H1 (cell line): ENCODE results near the gene NDUFAB1. TPM values are rescaled to one million over a fixed set of nuclear protein-coding genes. Genes with fewer than 3 reads are reported as not detected.
"Not testable (repeated sequence)": the region's sequence is repeated elsewhere in the genome, so short reads cannot be mapped to it uniquely, and the experiment has no call there.

Experiments
- CTCF ChIA-PET: fragments of 300-600 bp; sonication (Branson Sonifier 250); formaldehyde crosslinking; loops from one replicate; lab custom pipeline; 2021; ENCODE audit not compliant: partially characterized antibody; lab: Charles Lee
- POLR2A ChIA-PET: fragments of 300-600 bp; sonication (Branson Sonifier 250); formaldehyde crosslinking; loops from one replicate; lab custom pipeline; 2021; ENCODE audit warnings: inconsistent platforms; ENCODE audit not compliant: partially characterized antibody; lab: Charles Lee
- DNase-seq, 2 experiments: peaks; one replicate each; pipeline versions ENCODE4 v3.0.0 to v3.0.0-alpha.2; 2010 to 2022; ENCODE audit warnings: low spot score in 2 of 2, low read depth in 1 of 2, mixed read lengths in 1 of 2
- FAIRE-seq: peaks from 2 replicates; lab custom pipeline; 2011; peaks lifted over from hg19 to GRCh38; lab: Jason Lieb, UNC
- H2AFZ ChIP-seq: 2 replicates; pipeline ENCODE4 v1.8.1; 2012; ENCODE audit warnings: low read length, inconsistent platforms
- H2AK5ac ChIP-seq: 2 replicates; pipeline ENCODE4 v1.6.1; 2013; ENCODE audit warnings: low read depth, low read length
- H2BK120ac ChIP-seq: replicated peaks from 2 replicates; pipeline ENCODE3; 2013; ENCODE audit warnings: low read depth, low read length, inconsistent platforms
- H2BK12ac ChIP-seq: 2 replicates; pipeline ENCODE4 v1.6.1; 2013; ENCODE audit warnings: low read depth, low read length
- H2BK15ac ChIP-seq: 2 replicates; pipeline ENCODE4 v1.6.1; 2013; ENCODE audit warnings: low read length
- H2BK20ac ChIP-seq: 2 replicates; pipeline ENCODE4 v1.6.1; 2013; ENCODE audit warnings: low read length
- H2BK5ac ChIP-seq: 2 replicates; pipeline ENCODE4 v1.6.1; 2013; ENCODE audit warnings: low read depth, low read length
- H3K14ac ChIP-seq: 2 replicates; pipeline ENCODE4 v1.6.1; 2013; ENCODE audit warnings: inconsistent platforms; ENCODE audit not compliant: insufficient read length
- H3K18ac ChIP-seq: 2 replicates; pipeline ENCODE4 v1.6.1; 2013; ENCODE audit warnings: low read length; ENCODE audit errors: extremely low read depth
- H3K23ac ChIP-seq: 2 replicates; pipeline ENCODE4 v1.6.1; 2013; ENCODE audit warnings: inconsistent platforms; ENCODE audit not compliant: insufficient read length
- H3K23me2 ChIP-seq: 2 replicates; pipeline ENCODE4 v1.6.1; 2013; ENCODE audit warnings: low read depth, low read length
- H3K27ac ChIP-seq: 2 replicates; pipeline ENCODE4 v1.6.1; 2011; ENCODE audit warnings: low read depth, low read length, inconsistent platforms
- H3K27me3 ChIP-seq, 4 experiments: replicated peaks in 1 of 4; 1 replicate in 1 of 4; 2 replicates in 3 of 4; pipeline versions ENCODE4 v1.6.1 to v1.8.1; 2011 to 2013; ENCODE audit warnings: low read length in 3 of 4, mild to moderate bottlenecking in 3 of 4, inconsistent platforms in 2 of 4, mixed read lengths in 2 of 4, moderate library complexity in 1 of 4; ENCODE audit not compliant: control insufficient read depth in 3 of 4, insufficient read depth in 3 of 4; ENCODE audit errors: extremely low read depth in 1 of 4
- H3K36me3 ChIP-seq, 4 experiments: 2 replicates each; pipeline versions ENCODE4 v1.6.1 to v1.8.1; 2011 to 2013; ENCODE audit warnings: mild to moderate bottlenecking in 4 of 4, low read length in 3 of 4, moderate library complexity in 2 of 4, control low read depth in 1 of 4, inconsistent platforms in 1 of 4; ENCODE audit not compliant: insufficient read depth in 4 of 4, control insufficient read depth in 2 of 4
- H3K4ac ChIP-seq: replicated peaks from 2 replicates; pipeline ENCODE3; 2013; ENCODE audit warnings: low read length, low read depth, mixed read lengths, inconsistent platforms; ENCODE audit not compliant: insufficient read length
- H3K4me1 ChIP-seq, 4 experiments: replicated peaks in 1 of 4; 1 replicate in 1 of 4; 2 replicates in 3 of 4; pipeline versions ENCODE4 v1.6.1 to v1.8.1; 2011 to 2013; ENCODE audit warnings: low read length in 3 of 4, inconsistent platforms in 2 of 4, mixed read lengths in 1 of 4; ENCODE audit not compliant: insufficient read depth in 4 of 4, control insufficient read depth in 3 of 4
- H3K4me2 ChIP-seq, 2 experiments: 2 replicates each; pipeline versions ENCODE4 v1.6.1 to v1.8.1; 2011 to 2013; ENCODE audit warnings: low read depth in 2 of 2, low read length in 2 of 2, control low read depth in 1 of 2, inconsistent platforms in 1 of 2, mild to moderate bottlenecking in 1 of 2; ENCODE audit not compliant: insufficient read depth in 1 of 2
- H3K4me3 ChIP-seq, 4 experiments: fragments of 200-600, 300-600 bp in 1 of 4; sonication (generic), shearing (Covaris generic), sonication (Bioruptor Twin) in 1 of 4; 2 replicates each; pipeline versions ENCODE4 v1.5.1 to v1.8.1; 2011 to 2016; ENCODE audit warnings: low read length in 4 of 4, low read depth in 3 of 4, control low read depth in 2 of 4, inconsistent platforms in 2 of 4, mild to moderate bottlenecking in 2 of 4, mixed read lengths in 1 of 4, moderate library complexity in 1 of 4; ENCODE audit not compliant: insufficient read depth in 2 of 4; ENCODE audit errors: extremely low read depth in 1 of 4
- H3K56ac ChIP-seq: replicated peaks from 2 replicates; pipeline ENCODE3; 2013; ENCODE audit warnings: low read depth, mild to moderate bottlenecking, mixed read lengths, low read length, inconsistent platforms; ENCODE audit not compliant: insufficient read length
- H3K79me1 ChIP-seq: 2 replicates; pipeline ENCODE4 v1.6.1; 2013; ENCODE audit warnings: low read depth, low read length, control low read depth
- H3K79me2 ChIP-seq, 2 experiments: 2 replicates each; pipeline versions ENCODE4 v1.6.1 to v1.8.1; 2012 to 2013; ENCODE audit warnings: low read length in 2 of 2, mild to moderate bottlenecking in 2 of 2, inconsistent platforms in 1 of 2; ENCODE audit not compliant: insufficient read depth in 2 of 2, control insufficient read depth in 1 of 2
- H3K9ac ChIP-seq, 4 experiments: replicated peaks in 1 of 4; 1 replicate in 1 of 4; 2 replicates in 3 of 4; pipeline versions ENCODE4 v1.6.1 to v1.8.1; 2011 to 2013; ENCODE audit warnings: low read depth in 3 of 4, low read length in 3 of 4, control low read depth in 2 of 4, mild to moderate bottlenecking in 2 of 4, moderate library complexity in 2 of 4, inconsistent platforms in 1 of 4; ENCODE audit errors: extremely low read depth in 1 of 4
- H3K9me3 ChIP-seq, 2 experiments: 2 replicates each; pipeline versions ENCODE4 v1.6.1 to v1.8.1; 2012 to 2013; ENCODE audit warnings: mild to moderate bottlenecking in 2 of 2, moderate library complexity in 2 of 2, control low read depth in 1 of 2, inconsistent platforms in 1 of 2, low read depth in 1 of 2, low read length in 1 of 2, mixed read lengths in 1 of 2; ENCODE audit not compliant: insufficient read depth in 2 of 2
- H4K20me1 ChIP-seq, 2 experiments: replicated peaks in 1 of 2; 2 replicates each; pipeline versions ENCODE3 to v1.8.1; 2011 to 2013; ENCODE audit warnings: inconsistent platforms in 2 of 2, low read length in 2 of 2, mild to moderate bottlenecking in 1 of 2; ENCODE audit not compliant: insufficient read depth in 2 of 2, control insufficient read depth in 1 of 2
- H4K5ac ChIP-seq: 2 replicates; pipeline ENCODE4 v1.6.1; 2013; ENCODE audit warnings: low read length, low read depth, mixed read lengths, inconsistent platforms; ENCODE audit not compliant: insufficient read length
- H4K8ac ChIP-seq: 2 replicates; pipeline ENCODE4 v1.8.0; 2013; ENCODE audit warnings: mild to moderate bottlenecking, moderate library complexity, low read length, inconsistent platforms; ENCODE audit not compliant: insufficient read depth; ENCODE audit errors: extremely low read depth
- H4K91ac ChIP-seq: replicated peaks from 2 replicates; pipeline ENCODE3; 2013; ENCODE audit warnings: low read length, mixed read lengths, inconsistent platforms; ENCODE audit not compliant: insufficient read length
- CHD1 ChIP-seq: IDR thresholded peaks from 2 replicates; pipeline ENCODE4 v1.6.1; 2012; ENCODE audit warnings: low read depth, low read length, improper control_type of control experiment
- HDAC2 ChIP-seq, 2 experiments: fragments of 300-600 bp in 1 of 2; sonication (generic) in 1 of 2; IDR thresholded peaks; 2 replicates each; pipeline ENCODE4 v1.6.1; 2011 to 2012; ENCODE audit warnings: low read depth in 2 of 2, low read length in 2 of 2, mild to moderate bottlenecking in 2 of 2, moderate library complexity in 2 of 2, borderline replicate concordance in 1 of 2, inconsistent platforms in 1 of 2
- TAF7 ChIP-seq: optimal IDR thresholded peaks from 2 replicates; pipeline ENCODE3; 2011; ENCODE audit warnings: low read depth, mild to moderate bottlenecking, inconsistent platforms, low read length, moderate library complexity, borderline replicate concordance
- TBP ChIP-seq: IDR thresholded peaks from 2 replicates; pipeline ENCODE4 v1.6.1; 2011; ENCODE audit warnings: low read depth, low read length, improper control_type of control experiment
- WGBS, 2 experiments: shearing (Covaris generic) in 1 of 2; methylation state at CpG; one replicate each; pipeline versions ENCODE4 v1.1.6 to v1.1.7; 2013 to 2015; ENCODE audit warnings: low lambda C conversion rate in 2 of 2, mixed read lengths in 2 of 2, inconsistent platforms in 1 of 2, low coverage in 1 of 2, missing lambda C conversion rate in 1 of 2; ENCODE audit not compliant: insufficient replicate concordance in 2 of 2, insufficient coverage in 1 of 2, insufficient read length in 1 of 2; ENCODE audit errors: extremely low coverage in 1 of 2, missing lambda C conversion rate in 1 of 2; 5-methylcytosine and 5-hydroxymethylcytosine counted together
- polyA plus RNA-seq, 7 experiments: library from polyadenylated mRNA; depleted of rRNA in 3 of 7; stranded (reverse) in 5 of 7; unstranded in 2 of 7; fragments of >200 nt in 5 of 7; fragments of 200-250 nt in 2 of 7; gene quantifications; 1 replicate in 5 of 7; 2 replicates in 1 of 7; 4 replicates in 1 of 7; pipeline versions ENCODE4 v1.2.1 to v1.2.3, GENCODE V29; 2011 to 2013; ENCODE audit warnings: missing spikeins in 2 of 7, mixed read lengths in 2 of 7
- total RNA-seq: library from RNA; stranded (reverse); fragmentation: NEBNext Ultra II Directional; extraction: Animal tissue kit (Norgen Biotek cat#: 25700); gene quantifications from 2 replicates; pipeline ENCODE4 v1.2.1, GENCODE V29; 2021

The NDUFAB1 gene
- total and polyA plus RNA-seq, 2 of the 8 experiments (the other 6 are each of a cell fraction or from before 2014, with no cell fraction given): 135 to 294 TPM

- no peak for TF ChIP-seq HDAC2 (IDR thresholded peaks at IDR 0.05; ENCODE audit: borderline replicate concordance in 1 of 2, low read depth in 2 of 2, low read length in 2 of 2)
- TF ChIP-seq TBP: no peak
- TF ChIP-seq CHD1: no peak
- TF ChIP-seq TAF7: no peak
Observed at GRCh38 chr16:23634461-23635036, 38.4 kb upstream of the NDUFAB1 start (continued).

GRCh38 chr16:23631874-23632273, 35.8 kb upstream of the NDUFAB1 start:
- H2AK5ac ChIP-seq, H4K5ac ChIP-seq: not testable (repeated sequence)
- WGBS, 2 experiments: 94% methylated on average over 3 of the region's 3 CpGs; no CpG with 5 or more reads in 1 of the 2 experiments

More at GRCh38 chr16:23631874-23632273, 35.8 kb upstream of the NDUFAB1 start:
- H3K4me3 ChIP-seq, DNase-seq, H2AFZ ChIP-seq, H3K14ac ChIP-seq, H3K23ac ChIP-seq, H4K20me1 ChIP-seq, H3K9me3 ChIP-seq, H3K4ac ChIP-seq, H2BK12ac ChIP-seq, H3K4me2 ChIP-seq, H4K8ac ChIP-seq, H3K9ac ChIP-seq, H3K18ac ChIP-seq, H3K56ac ChIP-seq, FAIRE-seq, H3K4me1 ChIP-seq, H3K23me2 ChIP-seq, H2BK5ac ChIP-seq, H3K27me3 ChIP-seq, H2BK120ac ChIP-seq, H3K27ac ChIP-seq, H2BK15ac ChIP-seq, CTCF ChIA-PET, H3K79me1 ChIP-seq, H2BK20ac ChIP-seq, H4K91ac ChIP-seq: not testable (repeated sequence)
- Histone ChIP-seq H3K36me3 (peaks cover 24 to 75% (median 55%) of the 10 kb centered on the region in 4 experiments), H3K79me2 (peaks cover 0 to 20% of the 10 kb centered on the region in 2 experiments; a peak in 1 of 4 replicates)
- POLR2A ChIA-PET: interaction anchor here (1.1 kb wide), 1 partner anchor 19 kb away, joined by 3 read pairs; no protein-coding TSS in a partner anchor
